ENCODE measurements around the gene TSPAN33. TPM values are rescaled to one million over a fixed set of nuclear protein-coding genes. Genes with fewer than 3 reads are reported as not detected.
A peak's percentile ranks its signal among the peaks of the same experiment; 100 is the strongest.
"Not testable (repeated sequence)": the region's sequence is repeated elsewhere in the genome, so short reads cannot be mapped to it uniquely, and the experiment has no call there.

The TSPAN33 gene
- polyA plus RNA-seq, 3 donors = 69.0 to 76.8 (median 73.9) TPM

- DNase-seq (ENCODE audit: extremely low read depth in 1 of 11, low read depth in 9 of 11, low spot score in 4 of 11) = no peak
Measured at GRCh38 chr7:129162732-129163131, 18.2 kb downstream of the TSPAN33 start.

DNA sequence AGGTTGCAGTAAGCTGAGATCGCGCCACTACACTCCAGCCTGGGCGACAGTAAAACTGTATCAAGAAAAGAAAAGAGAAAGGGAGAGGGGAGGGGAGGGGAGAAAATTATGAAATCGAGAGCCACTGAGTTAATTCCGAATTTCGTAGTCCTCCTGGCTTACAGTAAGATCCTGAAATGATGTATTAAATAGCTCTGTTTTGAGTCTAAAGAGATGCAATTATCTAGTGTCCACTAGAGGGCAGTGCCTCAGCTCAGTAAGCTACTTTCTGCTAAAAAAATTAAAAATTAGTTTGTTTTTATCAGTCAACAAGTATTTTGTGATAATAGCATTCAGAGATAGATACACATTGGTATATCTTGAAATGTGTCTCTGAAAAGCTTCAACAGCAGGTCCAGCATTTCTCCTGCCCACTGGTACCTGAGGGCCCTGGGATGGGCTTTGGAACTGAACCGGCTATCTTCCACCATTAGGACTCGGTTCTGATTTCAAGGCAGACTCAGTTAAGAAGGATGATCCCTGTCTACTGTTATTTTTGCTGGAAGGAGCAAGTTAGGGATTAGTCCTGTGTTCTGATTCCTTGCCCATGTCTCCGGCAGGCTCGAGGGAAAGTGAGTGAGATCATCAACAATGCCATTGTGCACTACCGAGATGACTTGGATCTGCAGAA, 19.5 kb downstream of the TSPAN33 start:
- DNase-seq (ENCODE audit: extremely low read depth in 1 of 11, low read depth in 9 of 11, low spot score in 4 of 11) = peak in 1 of 11 donors; percentile 51

DNA sequence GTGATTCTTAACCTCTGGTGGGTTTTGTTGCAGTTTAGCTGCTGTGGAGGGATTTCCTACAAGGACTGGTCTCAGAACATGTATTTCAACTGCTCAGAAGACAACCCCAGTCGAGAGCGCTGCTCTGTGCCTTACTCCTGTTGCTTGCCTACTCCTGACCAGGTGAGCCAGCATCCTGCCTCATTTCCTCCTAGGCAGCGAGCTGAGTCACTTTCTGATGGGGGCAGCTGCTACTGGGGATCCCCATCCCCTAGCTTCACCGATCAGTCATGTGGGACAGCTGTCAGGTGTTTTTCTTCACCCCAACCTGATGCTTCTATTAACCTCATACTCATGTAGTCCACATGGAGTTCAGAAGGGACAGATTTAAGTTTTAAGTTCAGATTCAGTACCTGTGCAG, 22.2 kb downstream of the TSPAN33 start:
- DNase-seq (ENCODE audit: extremely low read depth in 1 of 11, low read depth in 9 of 11, low spot score in 4 of 11) = no peak

- no peak for DNase-seq (ENCODE audit: extremely low read depth in 1 of 11, low read depth in 9 of 11, low spot score in 4 of 11)
Measured at GRCh38 chr7:129167817-129168216, 23.3 kb downstream of the TSPAN33 start.

- DNase-seq (ENCODE audit: extremely low read depth in 1 of 11, low read depth in 9 of 11, low spot score in 4 of 11) = no peak
Measured at GRCh38 chr7:129168231-129169021, 23.9 kb downstream of the TSPAN33 start.

DNA sequence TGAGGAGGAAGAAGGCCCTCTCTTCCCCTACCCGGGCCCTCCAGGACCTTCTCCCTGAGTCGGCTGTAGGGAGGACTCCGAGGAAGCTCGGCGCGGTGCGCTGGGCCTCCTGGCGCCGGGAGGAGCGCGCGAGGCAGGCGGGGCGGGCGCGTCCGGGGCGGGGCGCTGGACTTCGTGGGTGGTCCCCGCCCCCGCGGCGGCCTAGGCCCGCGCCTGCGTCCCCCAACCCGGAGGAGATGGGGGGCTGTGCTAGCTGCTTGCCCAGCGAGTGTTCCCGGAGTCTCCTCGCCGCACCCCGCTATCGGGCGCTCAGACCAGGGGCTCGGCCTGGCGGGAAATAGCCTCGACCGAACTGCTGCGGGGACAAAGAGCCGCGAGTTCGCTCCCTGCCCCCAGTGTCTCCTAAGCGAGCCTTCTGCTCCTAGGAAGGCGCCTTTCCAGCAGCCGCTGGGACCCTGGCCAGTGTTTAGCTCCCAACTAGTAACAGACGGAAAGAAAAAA, 24.7 kb downstream of the TSPAN33 start:
- DNase-seq (ENCODE audit: extremely low read depth in 1 of 11, low read depth in 9 of 11, low spot score in 4 of 11) = peak in 4 of 11 donors; percentile 36 to 59 (median 52)

DNA sequence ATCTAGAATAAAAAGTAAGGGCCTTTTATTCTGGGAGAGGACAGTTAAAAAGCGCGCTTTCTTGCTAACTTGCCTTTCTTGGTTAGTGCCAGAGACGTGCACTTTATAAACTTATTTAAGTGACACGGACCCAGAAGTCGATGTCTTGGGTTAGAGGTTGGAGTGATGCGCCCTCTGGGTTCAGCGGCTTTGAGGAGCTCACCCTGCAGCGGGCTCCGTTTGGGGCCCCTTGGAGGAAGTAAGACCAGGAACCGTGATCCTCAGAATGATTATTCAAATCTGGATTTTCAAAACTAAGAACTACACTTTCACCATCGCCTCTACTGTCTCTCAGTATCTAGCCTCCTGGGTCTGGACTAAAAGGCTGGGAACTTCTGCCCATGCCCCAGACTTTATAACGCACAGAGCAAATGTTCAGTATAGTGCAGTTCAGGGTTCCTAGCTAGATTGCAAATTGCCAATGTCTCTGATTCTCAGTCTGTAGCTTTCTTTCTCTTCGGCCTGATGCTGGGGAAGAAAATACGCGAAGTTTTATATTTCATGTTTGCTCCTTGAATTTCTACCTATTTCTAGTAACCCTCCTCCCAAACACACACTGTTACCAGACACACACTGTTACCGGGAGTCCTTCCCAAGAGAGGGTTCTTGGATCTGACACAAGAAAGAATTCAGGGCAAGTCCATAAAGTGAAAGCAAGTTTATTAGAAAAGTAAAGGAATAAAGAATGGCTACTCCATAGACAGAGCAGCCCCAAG, 25.4 kb downstream of the TSPAN33 start:
- no peak for DNase-seq (ENCODE audit: extremely low read depth in 1 of 11, low read depth in 9 of 11, low spot score in 4 of 11)

DNA sequence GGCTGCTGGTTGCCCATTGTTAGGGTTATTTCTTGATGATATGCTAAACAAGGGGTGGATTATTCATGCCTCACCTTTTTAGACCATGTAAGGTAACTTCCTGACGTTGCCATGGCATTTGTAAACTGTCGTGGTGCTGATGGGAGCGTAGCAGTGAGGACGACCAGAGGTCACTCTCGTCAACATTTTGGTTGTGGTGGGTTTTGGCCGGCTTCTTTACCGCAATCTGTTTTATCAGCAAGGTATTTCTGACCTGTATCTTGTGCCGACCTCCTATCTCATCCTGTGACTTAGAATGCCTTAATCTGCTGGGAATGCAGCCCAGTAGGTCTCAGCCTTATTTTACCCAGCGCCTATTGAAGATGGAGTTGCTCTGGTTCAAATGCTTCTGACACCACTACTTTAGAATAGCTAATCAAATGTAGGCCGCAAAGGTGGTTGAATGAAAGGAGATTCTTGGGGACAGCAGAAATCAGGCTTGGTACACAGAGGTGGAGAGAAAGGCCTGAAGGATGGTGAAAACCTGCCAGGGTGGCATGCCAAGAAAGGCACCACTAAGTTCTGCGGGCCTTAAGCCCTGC, 26.0 kb downstream of the TSPAN33 start:
- no peak for DNase-seq (ENCODE audit: extremely low read depth in 1 of 11, low read depth in 9 of 11, low spot score in 4 of 11)

- not testable (repeated sequence) for DNase-seq (ENCODE audit: extremely low read depth in 1 of 11, low read depth in 9 of 11, low spot score in 4 of 11)
Measured at GRCh38 chr7:129173861-129174260, 29.4 kb downstream of the TSPAN33 start.

GRCh38 chr7:129176916-129177710, 32.6 kb downstream of the TSPAN33 start:
- no peak for DNase-seq (ENCODE audit: extremely low read depth in 1 of 11, low read depth in 9 of 11, low spot score in 4 of 11)

DNA sequence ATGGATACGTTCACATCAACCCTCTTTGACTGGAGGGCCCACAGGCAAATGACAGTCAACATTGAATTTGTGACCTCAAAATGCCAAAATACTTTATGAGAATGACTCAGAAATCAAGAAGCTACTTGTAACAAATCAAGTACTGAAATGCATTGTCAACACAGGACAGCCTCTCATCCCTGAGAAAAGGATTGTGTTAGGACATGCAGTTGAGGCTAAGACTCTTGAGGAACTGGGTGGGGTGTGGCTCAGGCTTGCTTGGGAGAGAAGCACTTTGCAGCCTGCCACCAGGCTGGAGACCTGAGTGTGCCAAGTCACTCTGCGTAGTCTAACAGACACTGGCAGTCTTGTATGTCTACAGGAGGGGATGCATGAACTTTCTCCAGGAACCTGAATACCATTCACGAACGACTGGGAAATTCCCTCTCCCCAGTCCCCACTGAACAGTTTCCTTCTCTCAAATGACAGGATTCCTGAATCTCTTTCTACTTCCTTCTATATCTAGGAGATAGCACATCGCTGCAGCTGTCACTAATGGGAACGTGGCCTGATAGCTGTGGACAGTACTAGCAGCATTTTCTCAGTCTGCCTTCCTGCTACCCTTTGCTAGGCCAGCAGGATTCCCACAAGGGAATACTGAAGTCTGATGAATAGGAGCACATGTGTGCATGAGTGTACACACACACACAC, 40.6 kb downstream of the TSPAN33 start:
- no peak for DNase-seq (ENCODE audit: extremely low read depth in 1 of 11, low read depth in 9 of 11, low spot score in 4 of 11)

DNA sequence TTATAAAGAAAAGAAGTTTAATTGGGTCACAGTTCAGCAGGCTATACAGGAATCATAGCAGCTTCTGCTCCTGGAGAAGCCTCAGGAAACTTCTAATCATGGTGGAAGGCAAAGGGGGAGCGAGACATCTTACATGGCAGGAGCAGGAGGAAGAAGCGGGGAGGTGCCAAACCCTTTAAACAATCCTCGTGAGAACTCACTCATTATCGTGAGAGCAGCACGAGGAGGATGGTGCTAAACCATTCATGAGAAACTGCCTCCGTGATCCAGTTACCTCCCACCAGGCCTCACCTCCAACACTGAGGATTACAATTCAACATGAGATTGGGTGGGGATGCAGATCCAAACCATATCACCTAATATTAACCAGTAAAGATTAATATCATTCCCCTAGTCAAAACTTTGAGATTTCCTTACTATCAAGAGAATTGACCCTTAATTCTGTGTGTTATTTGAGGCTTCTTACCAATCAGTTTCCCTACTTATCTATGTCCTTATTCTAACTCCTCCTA, 42.3 kb downstream of the TSPAN33 start:
- no peak for DNase-seq (ENCODE audit: extremely low read depth in 1 of 11, low read depth in 9 of 11, low spot score in 4 of 11)

DNA sequence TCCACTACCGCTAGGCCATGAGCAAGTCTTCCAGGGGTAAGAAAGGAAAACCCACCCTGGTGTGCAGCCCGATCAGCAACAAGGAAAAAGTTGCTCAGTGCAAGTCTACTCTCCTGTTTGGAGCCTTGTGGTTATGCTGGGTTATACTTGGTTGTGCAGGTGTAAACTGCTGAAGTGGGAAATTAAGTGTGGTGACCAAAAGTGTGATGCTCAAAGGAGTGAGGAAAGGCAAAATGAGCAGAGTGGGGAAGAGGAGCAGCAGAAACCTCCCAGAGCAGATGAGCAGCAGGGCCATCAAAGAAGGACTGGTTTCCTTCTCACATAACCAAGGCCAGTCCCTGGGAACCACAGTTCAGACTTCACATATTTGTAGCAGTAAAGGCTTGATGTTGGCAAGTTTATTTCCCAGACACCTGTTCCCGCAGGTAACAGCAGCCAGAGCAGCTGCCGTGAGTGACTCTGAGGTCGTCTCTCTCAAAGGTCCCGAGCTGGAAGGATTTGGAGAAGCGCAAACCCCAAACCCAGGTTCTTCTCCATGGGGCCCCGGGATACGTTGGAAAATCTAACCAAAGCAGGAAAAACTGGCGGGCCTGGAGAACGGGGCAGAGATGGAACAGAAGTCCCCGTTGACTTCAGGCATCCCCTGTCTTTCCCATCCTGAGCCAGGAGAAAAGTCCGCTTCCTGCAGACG, 43.3 kb downstream of the TSPAN33 start:
- DNase-seq (ENCODE audit: extremely low read depth in 1 of 11, low read depth in 9 of 11, low spot score in 4 of 11) = no peak

GRCh38 chr7:129188372-129188891, 43.9 kb downstream of the TSPAN33 start, which contains the start of gene SMO:
SMO (plus strand) TSS chr7:129188633; CDS start chr7:129189152, 519 bp downstream.
- DNase-seq (ENCODE audit: extremely low read depth in 1 of 11, low read depth in 9 of 11, low spot score in 4 of 11) = peak; percentile 69 to 93 (median 83)

DNA sequence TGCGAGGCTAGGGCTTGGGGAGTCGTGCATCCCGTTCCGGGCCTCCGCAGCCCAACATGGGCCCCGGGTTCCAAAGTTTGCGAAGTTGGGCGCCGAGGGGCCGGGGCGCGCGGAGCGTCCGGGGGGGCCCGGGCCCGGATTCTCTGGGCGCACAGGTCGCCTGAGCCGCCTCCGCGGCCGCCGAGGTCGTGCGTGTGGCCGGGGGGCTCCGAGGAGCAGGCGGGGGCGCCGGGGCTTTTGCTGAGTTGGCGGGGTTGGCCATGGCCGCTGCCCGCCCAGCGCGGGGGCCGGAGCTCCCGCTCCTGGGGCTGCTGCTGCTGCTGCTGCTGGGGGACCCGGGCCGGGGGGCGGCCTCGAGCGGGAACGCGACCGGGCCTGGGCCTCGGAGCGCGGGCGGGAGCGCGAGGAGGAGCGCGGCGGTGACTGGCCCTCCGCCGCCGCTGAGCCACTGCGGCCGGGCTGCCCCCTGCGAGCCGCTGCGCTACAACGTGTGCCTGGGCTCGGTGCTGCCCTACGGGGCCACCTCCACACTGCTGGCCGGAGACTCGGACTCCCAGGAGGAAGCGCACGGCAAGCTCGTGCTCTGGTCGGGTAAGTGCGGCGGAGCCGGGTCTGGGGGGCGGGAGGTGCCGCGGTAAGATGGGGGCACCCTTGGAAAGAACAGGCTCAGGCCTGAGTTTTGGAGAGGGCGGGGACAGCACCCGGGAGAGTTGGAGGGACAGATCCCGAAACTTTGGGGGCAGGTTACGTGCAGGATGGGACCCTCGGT, 44.6 kb downstream of the TSPAN33 start:
- peak in 2 of 11 donors; percentile 9 to 28 for DNase-seq (ENCODE audit: extremely low read depth in 1 of 11, low read depth in 9 of 11, low spot score in 4 of 11)

DNA sequence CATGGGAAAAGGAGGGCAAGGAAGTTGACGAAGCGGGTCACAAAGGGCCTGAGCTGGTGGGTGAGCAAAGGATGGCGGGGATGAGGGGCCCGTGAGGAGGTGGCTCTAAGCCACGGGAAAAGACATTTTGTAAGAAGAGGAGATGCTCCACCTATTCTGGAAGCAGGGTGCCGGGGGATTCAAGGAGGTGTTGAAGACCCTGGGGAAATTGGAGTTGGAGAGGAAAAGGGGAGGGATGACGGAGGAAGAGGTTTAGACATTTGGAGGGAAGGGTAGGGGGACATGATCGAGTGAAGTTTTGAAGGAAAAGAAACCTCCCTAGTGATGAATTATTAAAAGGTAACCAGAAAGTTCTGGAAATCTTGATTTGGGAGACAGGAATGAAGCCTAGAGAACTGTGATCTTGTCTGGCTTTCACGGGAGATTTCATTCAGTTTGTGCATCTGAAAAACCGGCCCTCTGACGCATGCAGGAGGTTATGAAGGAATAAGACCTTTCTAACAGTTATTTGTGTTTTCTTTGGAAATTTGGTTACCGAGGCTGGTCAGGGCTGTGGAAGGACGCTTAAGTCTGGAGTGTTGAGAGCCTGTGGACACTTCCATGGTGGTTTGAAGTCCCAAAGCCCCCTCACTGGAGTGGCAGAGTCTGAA, 45.3 kb downstream of the TSPAN33 start:
- peak in 1 of 11 donors; percentile 17 for DNase-seq (ENCODE audit: extremely low read depth in 1 of 11, low read depth in 9 of 11, low spot score in 4 of 11)

All from renal cortex interstitium (tissue), 11 donors.